Femur (tissue), 1 donor: ENCODE results near the gene SCARB1.
"Not testable (repeated sequence)": the region's sequence is repeated elsewhere in the genome, so short reads cannot be mapped to it uniquely, and the experiment has no call there.

Source experiments
- DNase-seq: peaks from one replicate; pipeline ENCODE4 v3.0.0-alpha.2; 2017

Gene SCARB1

GRCh38 chr12:124883263-124884130, 19.8 kb upstream of the SCARB1 start:
- DNase-seq = no peak

DNA sequence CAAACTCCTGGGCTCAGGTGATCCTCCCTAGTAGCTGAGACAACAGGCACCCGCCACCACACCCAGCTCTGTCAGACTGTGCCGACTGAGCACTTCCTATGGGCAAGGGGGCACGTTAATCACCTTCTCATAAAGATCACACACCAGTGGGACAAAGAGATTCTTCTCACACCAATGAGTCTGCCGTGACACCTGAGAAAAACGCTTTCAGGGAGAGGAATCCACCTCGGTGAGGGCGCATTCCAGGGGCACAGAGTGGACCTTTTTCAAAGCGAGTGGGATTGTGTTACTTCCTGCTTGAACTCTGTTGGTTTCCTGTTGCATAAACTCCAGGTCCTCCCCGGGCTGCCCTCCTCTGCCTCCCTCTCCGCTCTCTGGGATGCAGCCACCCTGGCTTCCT, 17.5 kb upstream of the SCARB1 start:
- DNase-seq = no peak

DNA sequence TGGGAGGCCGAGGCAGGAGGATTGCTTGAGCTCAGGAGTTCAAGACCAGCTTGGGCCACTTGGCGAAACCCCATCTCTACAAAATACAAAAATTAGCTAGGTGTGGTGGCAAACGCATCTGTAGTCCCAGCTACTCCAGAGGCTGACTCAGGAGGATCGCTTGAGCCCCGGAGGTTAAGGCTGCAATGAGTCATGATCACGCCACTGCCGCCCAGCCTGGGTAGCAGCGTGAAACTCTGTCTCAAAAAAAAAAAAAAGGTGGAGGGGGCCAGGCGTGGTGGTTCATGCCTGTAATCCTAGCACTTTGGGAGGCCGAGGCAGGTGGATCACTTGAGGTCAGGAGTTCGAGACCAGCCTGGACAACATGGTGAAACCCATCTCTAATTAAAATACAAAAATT, 16.7 kb upstream of the SCARB1 start:
- not testable (repeated sequence) for DNase-seq

GRCh38 chr12:124878795-124879516, 15.3 kb upstream of the SCARB1 start:
- no peak for DNase-seq

- DNase-seq = no peak
Observed at GRCh38 chr12:124877423-124877822, 13.8 kb upstream of the SCARB1 start.

DNA sequence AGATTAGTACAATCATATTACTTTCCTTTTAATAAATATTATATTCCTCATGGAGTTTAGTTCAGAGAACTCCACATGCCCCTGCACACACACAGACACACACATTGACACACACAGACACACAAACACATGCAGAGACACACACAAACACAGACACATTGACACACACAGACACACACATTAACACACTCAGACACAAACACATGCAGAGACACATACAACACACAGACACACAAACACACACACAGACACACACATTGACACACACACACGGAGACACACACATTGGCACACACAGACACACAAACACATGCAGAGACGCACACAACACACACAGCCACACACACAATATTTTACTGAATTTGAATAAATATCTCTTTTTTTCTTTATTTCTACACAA, 12.5 kb upstream of the SCARB1 start:
- no peak for DNase-seq

GRCh38 chr12:124875803-124876132, 12.1 kb upstream of the SCARB1 start:
- no peak for DNase-seq

DNA sequence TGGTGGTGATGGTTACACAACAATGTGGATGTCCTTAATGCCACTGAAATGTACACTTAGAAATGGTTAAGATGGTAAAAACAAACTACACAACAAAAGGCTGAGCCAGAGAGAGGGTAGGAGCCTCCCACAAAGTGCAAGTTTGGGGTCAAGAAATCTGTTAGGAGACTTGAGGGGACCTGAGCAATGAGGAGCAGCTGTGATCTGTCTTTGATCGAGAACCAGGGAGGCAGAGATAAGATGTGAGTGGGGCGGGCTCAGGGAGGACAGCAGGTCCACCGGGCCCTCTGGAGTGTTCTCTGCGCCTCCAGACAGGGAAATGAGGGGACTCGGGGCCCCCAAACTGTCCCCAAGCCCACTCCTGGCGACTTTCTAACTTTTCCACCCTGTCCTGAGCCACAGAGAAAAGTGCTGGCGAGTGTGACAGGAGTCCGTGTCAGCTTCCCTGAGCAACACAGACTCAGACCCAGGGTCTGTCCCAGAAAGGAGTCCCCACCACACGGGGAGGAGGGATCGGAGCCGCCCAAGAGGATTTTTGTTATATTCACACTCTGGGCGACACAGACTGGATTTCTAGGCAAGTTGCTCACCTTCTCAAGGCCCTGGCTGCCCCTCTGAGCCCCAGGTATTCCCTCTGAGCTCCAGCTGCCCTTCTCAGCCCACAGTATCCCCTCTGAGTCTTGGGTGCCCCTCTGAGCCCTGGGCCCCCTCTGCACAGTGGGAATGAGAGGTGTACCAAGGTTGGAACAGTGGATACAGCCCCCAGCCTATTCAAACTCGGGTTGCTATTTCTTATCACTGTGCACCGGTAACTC, 11.5 kb upstream of the SCARB1 start:
- no peak for DNase-seq

DNA sequence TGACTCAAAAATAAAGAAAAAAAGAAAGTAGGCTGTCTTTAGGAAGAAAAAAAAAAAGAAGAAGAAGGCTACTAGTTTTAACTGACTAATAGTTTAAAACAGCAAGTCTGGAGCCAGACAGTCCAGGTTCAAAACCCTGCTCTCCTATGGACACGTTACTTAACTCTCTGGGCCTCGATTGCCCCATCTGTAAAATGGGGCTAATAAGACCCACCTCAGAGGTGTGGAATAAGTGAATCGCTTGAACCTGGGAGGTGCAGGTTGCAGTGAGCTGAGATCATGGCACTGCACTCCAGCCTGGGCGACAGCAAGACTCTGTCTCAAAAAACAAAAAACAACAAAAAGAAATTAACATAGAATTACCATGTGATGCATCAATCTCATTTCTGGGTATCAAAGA, 10.5 kb upstream of the SCARB1 start:
- DNase-seq = no peak

- no peak for DNase-seq
Observed at GRCh38 chr12:124872068-124872719, 8.5 kb upstream of the SCARB1 start.

DNA sequence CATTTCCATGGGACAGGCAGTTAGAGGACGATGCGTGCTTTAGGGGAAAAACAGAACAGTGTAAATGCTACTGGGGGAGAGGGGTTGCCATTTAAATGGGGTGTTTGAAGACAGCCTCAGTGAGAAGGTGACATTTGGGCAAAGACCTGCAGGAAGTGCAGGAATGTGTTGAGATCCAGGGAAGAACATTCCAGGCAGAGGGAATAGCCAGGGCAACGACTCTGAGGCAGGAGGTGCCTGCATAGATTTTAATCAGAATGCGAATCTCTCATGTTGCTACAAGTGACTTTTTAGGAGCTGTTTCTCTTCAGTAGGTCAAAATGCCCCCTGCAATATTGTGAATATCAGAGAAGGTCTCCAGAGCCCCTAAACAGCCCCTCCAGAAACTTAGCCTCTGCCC, 7.6 kb upstream of the SCARB1 start:
- no peak for DNase-seq

DNA sequence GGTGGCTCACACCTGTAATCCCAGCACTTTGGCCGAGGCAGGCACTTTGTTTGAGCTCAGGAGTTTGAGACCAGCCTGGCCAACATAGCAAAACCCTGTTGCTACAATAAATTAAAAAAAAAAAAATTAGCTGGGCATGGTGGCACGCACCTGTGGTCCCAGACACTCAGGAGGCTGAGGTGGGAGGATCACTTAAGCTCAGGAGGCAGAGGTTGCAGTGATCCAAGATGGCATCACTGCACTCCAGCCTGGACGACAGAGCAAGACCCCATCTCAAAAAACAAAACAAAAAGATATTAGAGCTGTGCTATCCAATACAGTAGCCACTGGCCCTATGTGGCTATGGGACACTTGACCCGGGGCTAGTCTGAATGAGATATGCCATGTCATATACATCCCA, 6.9 kb upstream of the SCARB1 start:
- DNase-seq = no peak

- DNase-seq = no peak
Observed at GRCh38 chr12:124869059-124869665, 5.5 kb upstream of the SCARB1 start.

- DNase-seq = no peak
Observed at GRCh38 chr12:124868252-124869058, 4.8 kb upstream of the SCARB1 start.

DNA sequence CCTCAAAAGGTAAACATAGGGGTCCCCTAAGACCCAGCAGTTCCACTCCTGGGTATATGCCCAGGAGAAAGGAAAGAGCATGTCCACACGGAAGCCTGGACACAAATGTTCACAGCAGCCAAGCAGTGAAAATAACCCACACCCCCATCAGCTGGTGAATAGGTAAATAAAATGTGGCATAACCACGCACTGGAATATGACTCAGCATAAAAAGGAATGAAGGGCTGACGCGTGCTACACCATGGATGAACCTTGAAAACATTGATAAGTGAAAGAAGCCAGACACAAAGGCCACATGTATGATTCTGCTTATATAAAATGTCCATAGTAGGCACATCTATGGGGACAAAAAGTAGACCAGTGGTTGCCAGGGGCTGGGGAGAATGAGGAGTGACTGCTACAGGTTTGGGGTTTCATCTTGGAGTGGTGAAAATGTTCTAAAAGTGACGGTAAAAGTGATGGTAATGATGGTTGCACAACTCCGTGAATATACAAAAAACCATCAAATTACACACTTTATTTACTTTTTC, 3.8 kb upstream of the SCARB1 start:
- DNase-seq = no peak

GRCh38 chr12:124866883-124867400, 3.3 kb upstream of the SCARB1 start:
- no peak for DNase-seq

DNA sequence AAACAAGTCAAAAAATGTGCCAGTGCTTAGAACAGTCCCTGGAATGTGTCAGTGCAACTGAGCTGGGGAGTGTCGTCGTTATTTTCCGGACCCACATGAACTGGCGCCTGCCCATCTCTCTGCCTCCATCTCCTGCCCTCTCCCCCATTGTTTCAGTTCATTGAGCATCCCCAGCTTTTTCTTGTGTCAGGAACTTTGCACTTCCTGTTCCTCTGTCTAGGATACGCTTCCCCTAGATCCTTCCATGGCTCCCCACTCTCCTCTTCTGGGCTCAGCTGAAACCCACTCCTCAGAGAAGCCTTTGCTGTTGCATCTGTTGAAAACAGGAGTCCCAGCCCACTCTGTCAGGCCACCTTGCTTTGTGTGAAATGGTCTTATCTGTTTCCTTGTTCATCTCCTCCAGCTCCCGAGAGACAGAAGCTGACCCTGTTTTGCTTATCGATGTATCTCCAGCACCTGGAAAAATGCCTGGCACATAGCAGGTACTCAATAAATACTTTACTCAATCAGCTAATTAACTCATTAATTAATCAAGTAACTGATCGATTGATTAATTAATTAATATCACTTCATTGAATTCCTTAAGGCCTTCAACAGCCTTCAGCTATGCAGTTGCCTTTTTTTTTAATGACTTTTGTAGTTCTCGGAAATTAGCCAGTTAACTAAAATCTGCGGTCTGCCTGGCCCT, 2.7 kb upstream of the SCARB1 start:
- no peak for DNase-seq

GRCh38 chr12:124865728-124866127, 2.1 kb upstream of the SCARB1 start:
- DNase-seq = no peak

- DNase-seq = no peak
Observed at GRCh38 chr12:124864326-124864752, 675 bp upstream of the SCARB1 start.

- no peak for DNase-seq
Observed at GRCh38 chr12:124862768-124863415, 772 bp downstream of the SCARB1 start.
